ENCODE measurements around the gene ARF1.

The ARF1 gene

GRCh38 chr1:228079601-228080263 lies 2.8 kb upstream of the ARF1 start:
- peaks cover 11% of the 10 kb centered on the region; the same call in 1 of the 2 replicates for H4K20me1 ChIP-seq (ENCODE audit: low read depth, low read length)
- no peak for TF ChIP-seq EZH2phosphoT487 (conservative IDR thresholded peaks at IDR 0.05; ENCODE audit: low read length)
- TF ChIP-seq, protein P1, sequence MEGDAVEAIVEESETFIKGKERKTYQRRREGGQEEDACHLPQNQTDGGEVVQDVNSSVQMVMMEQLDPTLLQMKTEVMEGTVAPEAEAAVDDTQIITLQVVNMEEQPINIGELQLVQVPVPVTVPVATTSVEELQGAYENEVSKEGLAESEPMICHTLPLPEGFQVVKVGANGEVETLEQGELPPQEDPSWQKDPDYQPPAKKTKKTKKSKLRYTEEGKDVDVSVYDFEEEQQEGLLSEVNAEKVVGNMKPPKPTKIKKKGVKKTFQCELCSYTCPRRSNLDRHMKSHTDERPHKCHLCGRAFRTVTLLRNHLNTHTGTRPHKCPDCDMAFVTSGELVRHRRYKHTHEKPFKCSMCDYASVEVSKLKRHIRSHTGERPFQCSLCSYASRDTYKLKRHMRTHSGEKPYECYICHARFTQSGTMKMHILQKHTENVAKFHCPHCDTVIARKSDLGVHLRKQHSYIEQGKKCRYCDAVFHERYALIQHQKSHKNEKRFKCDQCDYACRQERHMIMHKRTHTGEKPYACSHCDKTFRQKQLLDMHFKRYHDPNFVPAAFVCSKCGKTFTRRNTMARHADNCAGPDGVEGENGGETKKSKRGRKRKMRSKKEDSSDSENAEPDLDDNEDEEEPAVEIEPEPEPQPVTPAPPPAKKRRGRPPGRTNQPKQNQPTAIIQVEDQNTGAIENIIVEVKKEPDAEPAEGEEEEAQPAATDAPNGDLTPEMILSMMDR (IDR thresholded peaks at IDR 0.05; ENCODE audit: insufficient read depth, low read length, poor library complexity, severe bottlenecking), result no peak
- no peak overlapping the region for H3K9ac ChIP-seq (ENCODE audit: low read length)
- H3K9me2 ChIP-seq (replicated peaks; ENCODE audit: insufficient read depth, low read length), result no peaks in the 10 kb centered on the region
- no peak overlapping the region for H3K27ac ChIP-seq (ENCODE audit: low read depth, low read length)
- H2AFZ ChIP-seq (ENCODE audit: low read depth, low read length, severe bottlenecking), result no peak overlapping the region
- H3K79me2 ChIP-seq (ENCODE audit: insufficient read depth, low read length), result peaks cover 44% of the 10 kb centered on the region
- no peaks in the 10 kb centered on the region for H3K9me3 ChIP-seq (ENCODE audit: insufficient read depth, low read length)
- no peaks in the 10 kb centered on the region for H3K36me3 ChIP-seq (ENCODE audit: low read length)
- no peaks in the 10 kb centered on the region for H3K27me3 ChIP-seq (ENCODE audit: low read length)
- no peak overlapping the region for H3K4me2 ChIP-seq (ENCODE audit: low read depth, low read length, poor library complexity, severe bottlenecking)
- no peak overlapping the region for H3K4me3 ChIP-seq (ENCODE audit: insufficient read depth, low read length, poor library complexity, severe bottlenecking)
- no peaks in the 10 kb centered on the region for H3F3A ChIP-seq (ENCODE audit: insufficient read depth)

GRCh38 chr1:228081144-228081543 lies 1.4 kb upstream of the ARF1 start:
- Histone ChIP-seq H3K9me3 (ENCODE audit: insufficient read depth, low read length) (no peaks in the 10 kb centered on the region), H4K20me1 (ENCODE audit: low read depth, low read length) (peaks cover 22% of the 10 kb centered on the region), H2AFZ (ENCODE audit: low read depth, low read length, severe bottlenecking) (no peak overlapping the region), H3K9ac (ENCODE audit: low read length) (peak overlapping the region; percentile 98), H3K79me2 (ENCODE audit: insufficient read depth, low read length) (peaks cover 58% of the 10 kb centered on the region), H3K4me2 (ENCODE audit: low read depth, low read length, poor library complexity, severe bottlenecking) (peak overlapping the region; percentile 77), H3F3A (ENCODE audit: insufficient read depth) (no peaks in the 10 kb centered on the region), H3K9me2 (replicated peaks; ENCODE audit: insufficient read depth, low read length) (no peaks in the 10 kb centered on the region), H3K36me3 (ENCODE audit: low read length) (no peaks in the 10 kb centered on the region), H3K27ac (ENCODE audit: low read depth, low read length) (no peak overlapping the region), H3K27me3 (ENCODE audit: low read length) (no peaks in the 10 kb centered on the region), H3K4me3 (ENCODE audit: insufficient read depth, low read length, poor library complexity, severe bottlenecking) (peak overlapping the region; percentile 93)
- no peak for TF ChIP-seq EZH2phosphoT487 (conservative IDR thresholded peaks at IDR 0.05; ENCODE audit: low read length)
- TF ChIP-seq, protein P1 (IDR thresholded peaks at IDR 0.05; ENCODE audit: insufficient read depth, low read length, poor library complexity, severe bottlenecking), result no peak

- Histone ChIP-seq H3K27me3 (ENCODE audit: low read length) (no peaks in the 10 kb centered on the region), H2AFZ (ENCODE audit: low read depth, low read length, severe bottlenecking) (peak overlapping the region; percentile 75)
Measured at GRCh38 chr1:228081578-228082213, 812 bp upstream of the ARF1 start.

More at GRCh38 chr1:228081578-228082213, 812 bp upstream of the ARF1 start:
- H3K9me3 ChIP-seq (ENCODE audit: insufficient read depth, low read length), result no peaks in the 10 kb centered on the region
- H3F3A ChIP-seq (ENCODE audit: insufficient read depth), result no peaks in the 10 kb centered on the region
- no peak for TF ChIP-seq EZH2phosphoT487 (conservative IDR thresholded peaks at IDR 0.05; ENCODE audit: low read length)
- TF ChIP-seq, protein P1 (IDR thresholded peaks at IDR 0.05; ENCODE audit: insufficient read depth, low read length, poor library complexity, severe bottlenecking), result no peak
- peak overlapping the region; percentile 77 for H3K4me2 ChIP-seq (ENCODE audit: low read depth, low read length, poor library complexity, severe bottlenecking)
- H3K27ac ChIP-seq (ENCODE audit: low read depth, low read length), result peak overlapping the region; percentile 68
- H3K36me3 ChIP-seq (ENCODE audit: low read length), result no peaks in the 10 kb centered on the region
- H3K79me2 ChIP-seq (ENCODE audit: insufficient read depth, low read length), result peaks cover 63% of the 10 kb centered on the region
- peak overlapping the region; percentile 98 for H3K9ac ChIP-seq (ENCODE audit: low read length)
- H4K20me1 ChIP-seq (ENCODE audit: low read depth, low read length), result peaks cover 24% of the 10 kb centered on the region
- peak overlapping the region; percentile 93 for H3K4me3 ChIP-seq (ENCODE audit: insufficient read depth, low read length, poor library complexity, severe bottlenecking)
- H3K9me2 ChIP-seq (replicated peaks; ENCODE audit: insufficient read depth, low read length), result no peaks in the 10 kb centered on the region

All from SU-DHL-6 (cell line).